Epithelial cell of prostate (primary cell): Measurements from ENCODE around the gene ZNF22.

Experiments
- DNase-seq: peaks from one replicate; pipeline ENCODE4 v3.0.0-alpha.2; 2011; ENCODE audit warnings: low read depth, low spot score
- H3K27ac ChIP-seq: fragments of 450-650 bp; 2 replicates; pipeline ENCODE4 v1.5.1; 2017; ENCODE audit warnings: mild to moderate bottlenecking

The ZNF22 gene

DNA sequence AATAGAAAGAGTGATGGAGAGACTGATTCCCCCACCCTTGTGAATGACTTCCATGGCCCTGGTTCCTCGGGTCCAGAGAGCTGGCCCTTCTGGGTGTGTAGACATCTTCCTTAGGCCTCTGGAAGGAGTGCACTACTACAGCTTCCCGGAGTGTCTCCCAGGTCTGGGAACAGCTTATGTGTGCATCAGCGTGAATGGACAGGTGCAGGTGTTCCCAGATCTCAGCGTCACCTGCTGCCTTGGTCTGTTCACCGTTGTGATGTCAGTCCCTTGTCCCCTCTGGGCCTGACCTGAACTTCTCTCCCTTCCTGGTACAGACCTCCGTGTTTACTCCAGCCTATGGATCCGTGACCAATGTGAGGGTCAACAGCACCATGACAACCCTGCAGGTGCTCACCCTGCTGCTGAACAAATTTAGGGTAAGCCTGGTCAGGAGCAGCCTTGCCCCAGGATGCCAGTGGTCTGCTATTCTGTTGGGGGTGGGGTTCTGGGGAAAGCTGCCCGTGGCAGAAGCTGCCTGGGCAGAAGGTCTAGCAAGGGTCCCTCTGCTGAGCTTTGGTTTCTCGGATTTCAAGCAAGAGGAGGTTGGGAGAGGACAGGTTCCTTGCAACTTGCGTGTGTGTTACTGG, 11.7 kb upstream of the ZNF22 start:
- no peak overlapping the region for H3K27ac ChIP-seq
- DNase-seq, result no peak

DNA sequence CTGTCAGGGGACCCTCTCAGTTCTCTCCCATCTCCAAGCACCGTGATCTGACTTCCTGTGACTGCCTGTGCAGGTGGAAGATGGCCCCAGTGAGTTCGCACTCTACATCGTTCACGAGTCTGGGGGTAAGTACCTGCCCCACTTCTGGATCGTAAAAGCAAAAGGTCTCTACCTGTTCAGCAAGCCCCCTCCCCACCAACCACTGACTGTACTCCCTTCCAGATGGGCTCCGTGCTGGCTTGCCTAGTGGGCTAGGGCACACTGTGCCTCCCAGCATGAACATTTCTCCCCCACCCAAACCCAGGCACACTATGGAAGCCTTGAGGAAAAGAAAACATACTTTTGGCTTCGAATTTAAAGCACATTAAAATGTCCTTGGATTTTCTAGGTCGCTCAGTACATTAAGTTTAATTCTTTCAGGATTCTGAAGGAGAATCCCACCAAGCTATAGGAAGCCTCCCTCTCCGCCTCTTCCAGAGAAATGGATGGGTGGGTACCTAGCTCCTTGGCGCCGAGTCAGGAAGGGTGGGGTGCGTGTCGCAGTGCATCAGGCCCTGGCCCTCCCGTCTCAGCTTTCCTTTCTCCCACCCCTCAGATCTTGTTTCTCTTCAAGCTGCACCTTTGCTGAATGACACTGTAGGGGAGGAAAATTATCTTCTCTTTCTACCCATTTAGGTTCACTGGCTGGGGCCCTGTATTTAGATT, 11.0 kb upstream of the ZNF22 start:
- H3K27ac ChIP-seq, result no peak overlapping the region
- no peak for DNase-seq

DNA sequence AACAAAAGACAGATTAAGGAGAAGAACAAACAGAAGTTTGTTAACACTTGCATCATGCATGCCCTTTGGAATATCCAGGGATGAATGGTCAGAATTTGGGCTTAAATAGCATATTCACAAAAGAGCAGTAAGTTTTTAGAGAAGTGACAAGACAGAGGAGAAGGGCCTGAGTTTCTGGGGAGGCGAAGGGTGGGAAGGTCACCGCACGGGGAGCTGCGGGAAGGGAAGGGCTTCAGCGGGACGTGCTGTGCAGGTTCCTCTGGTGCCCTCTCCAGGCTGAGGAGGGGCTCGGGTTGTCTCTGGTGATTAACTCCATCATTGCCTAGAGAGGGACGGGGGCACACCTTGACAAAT, 10.4 kb upstream of the ZNF22 start:
- DNase-seq, result no peak
- H3K27ac ChIP-seq, result no peak overlapping the region

DNA sequence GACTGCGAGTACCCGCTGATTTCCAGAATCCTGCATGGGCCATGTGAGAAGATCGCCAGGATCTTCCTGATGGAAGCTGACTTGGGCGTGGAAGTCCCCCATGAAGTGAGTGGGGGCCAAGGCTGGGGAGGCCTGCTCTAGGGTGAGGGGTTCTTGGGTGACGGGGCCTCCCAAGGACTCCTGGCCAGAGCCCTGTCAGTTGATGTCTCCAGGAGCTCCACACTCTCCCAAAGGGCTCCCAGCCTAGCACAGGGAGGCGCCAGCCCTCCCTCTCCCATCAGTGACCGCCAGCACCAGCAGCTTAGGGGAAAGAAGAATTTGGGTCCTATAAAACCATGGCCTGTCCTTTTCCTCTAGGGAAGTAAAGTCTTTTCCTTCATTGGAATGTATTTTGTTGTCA, 9.8 kb upstream of the ZNF22 start:
- H3K27ac ChIP-seq, result no peak overlapping the region
- DNase-seq, result no peak

DNA sequence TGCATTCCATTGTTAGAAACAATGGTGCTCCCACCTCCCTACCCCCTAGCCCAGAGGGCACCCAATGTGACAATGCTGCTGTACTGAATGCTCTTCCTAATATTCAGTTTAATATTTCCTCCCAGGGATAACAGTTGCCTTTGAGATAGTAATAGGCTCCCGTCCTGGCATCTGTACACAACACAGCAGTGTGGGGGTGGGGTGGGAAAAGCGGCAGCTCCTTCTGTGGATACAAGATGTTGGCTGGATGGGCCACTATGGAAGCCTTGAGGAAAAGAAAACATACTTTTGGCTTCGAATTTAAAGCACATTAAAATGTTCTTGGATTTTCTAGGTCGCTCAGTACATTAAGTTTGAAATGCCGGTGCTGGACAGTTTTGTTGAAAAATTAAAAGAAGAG, 9.2 kb upstream of the ZNF22 start:
- no peak overlapping the region for H3K27ac ChIP-seq
- no peak for DNase-seq

DNA sequence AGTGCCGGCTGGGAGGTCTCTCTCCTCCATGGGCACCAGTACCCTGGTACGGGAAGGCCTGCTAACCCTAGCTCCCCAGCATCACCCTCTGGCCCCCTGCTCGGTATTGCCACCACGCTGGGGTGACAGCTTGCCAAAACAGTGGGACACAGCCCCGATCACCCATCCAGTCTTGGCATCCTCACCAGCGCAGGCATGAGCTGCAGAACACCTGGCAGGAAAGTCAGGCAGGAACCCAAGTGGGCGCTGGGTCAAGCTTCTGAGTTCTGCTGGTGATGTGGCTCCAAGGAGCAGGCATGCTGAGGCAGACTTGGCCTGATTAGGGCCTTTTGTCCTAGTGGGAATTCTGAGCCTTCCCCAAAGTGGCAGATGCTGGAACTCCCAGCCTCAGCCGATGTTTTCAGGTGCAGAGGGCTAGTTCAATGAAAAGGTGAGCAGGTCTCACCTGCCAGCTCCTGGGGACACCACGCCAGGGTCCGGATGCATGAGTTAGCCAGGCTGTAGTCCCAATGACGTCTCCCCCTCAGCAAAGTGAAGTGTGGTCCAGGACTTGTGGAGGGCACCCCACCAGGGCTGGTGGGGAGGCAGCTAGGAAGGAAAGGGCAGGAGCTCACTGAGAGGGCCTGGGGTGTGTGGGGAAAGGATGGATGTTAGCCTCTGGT, 8.5 kb upstream of the ZNF22 start:
- no peak overlapping the region for H3K27ac ChIP-seq
- no peak for DNase-seq

DNA sequence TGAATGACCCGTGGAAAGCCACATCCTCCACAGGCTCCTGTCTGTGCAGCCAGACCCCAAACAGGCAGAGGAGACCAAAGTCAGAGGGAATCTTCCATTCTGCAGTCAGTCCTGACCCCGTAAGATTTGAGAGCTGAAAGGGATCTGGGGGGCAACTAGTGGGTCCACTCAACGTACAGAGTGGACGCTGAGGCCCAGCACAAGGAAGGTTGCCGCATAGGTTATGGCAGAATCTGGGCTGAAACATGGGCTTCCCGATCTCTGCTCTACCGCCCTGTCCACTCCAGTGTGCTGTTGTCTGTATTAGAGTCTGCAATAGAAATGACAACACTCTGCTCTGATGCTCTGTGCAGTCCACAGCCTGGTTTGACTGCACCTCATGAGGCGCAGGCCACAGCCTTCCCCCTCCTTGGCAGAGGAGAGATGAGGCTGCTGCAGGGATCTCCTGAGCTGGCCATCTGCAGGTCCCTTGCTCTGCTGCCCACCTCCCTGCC, 7.9 kb upstream of the ZNF22 start:
- no peak overlapping the region for H3K27ac ChIP-seq
- DNase-seq, result no peak

DNA sequence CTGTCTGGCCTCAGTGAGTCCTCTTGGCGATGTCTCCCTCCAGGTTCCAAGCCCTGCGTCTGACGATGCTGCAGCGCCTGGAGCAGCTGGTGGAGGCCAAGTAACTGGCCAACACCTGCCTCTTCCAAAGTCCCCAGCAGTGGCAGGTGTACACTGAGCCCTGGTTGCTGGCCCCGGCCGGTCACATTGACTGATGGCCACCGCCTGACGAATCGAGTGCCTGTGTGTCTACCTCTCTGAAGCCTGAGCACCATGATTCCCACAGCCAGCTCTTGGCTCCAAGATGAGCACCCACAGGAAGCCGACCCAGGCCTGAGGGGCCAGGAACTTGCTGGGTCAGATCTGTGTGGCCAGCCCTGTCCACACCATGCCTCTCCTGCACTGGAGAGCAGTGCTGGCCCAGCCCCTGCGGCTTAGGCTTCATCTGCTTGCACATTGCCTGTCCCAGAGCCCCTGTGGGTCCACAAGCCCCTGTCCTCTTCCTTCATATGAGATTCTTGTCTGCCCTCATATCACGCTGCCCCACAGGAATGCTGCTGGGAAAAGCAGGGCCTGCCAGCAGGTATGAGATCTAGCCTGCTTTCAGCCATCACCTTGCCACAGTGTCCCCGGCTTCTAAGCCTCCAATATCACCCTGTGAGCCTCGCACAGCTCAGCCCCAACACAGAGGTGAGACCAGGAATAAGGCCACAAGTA, 7.3 kb upstream of the ZNF22 start:
- DNase-seq, result no peak
- H3K27ac ChIP-seq, result no peak overlapping the region

DNA sequence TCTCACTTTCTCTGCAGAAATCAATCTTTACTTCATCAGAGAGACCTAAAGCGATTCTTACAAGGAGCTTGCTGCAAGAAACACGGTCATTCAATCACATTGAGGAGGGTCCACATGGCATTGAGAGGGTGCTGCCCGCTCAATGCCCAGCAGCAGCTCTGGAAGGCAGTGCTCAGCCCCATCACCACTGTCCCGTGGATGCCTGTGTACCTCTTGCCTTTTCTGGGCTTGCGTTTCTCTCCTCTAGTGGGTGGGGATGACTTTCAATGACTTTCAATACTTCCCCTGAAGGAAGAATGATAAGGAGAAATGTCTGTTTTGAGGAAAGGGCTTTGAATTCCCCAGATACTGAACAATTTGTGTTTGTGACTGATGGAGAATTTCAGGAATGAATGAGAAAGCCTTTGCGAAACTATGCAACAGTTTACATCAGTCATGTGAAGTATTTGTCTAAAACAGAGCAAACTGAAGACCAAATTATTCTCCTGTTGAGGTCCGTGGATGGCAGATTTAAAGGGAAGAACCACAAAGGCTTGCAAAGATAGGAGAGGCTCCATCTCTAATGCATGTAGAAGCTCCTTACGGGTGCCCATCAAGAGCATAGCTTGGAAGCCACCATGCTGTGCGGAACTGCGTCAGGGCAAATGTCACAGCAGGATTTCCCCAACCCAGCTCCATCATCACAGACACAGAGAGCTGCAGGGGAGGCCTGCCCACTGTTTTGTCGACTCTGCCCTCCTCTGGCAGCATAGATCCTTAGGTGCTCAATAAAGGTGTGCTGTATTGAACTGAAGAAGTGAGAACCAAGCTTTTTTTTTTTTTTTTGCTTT, 6.6 kb upstream of the ZNF22 start:
- H3K27ac ChIP-seq, result no peak overlapping the region
- no peak for DNase-seq

DNA sequence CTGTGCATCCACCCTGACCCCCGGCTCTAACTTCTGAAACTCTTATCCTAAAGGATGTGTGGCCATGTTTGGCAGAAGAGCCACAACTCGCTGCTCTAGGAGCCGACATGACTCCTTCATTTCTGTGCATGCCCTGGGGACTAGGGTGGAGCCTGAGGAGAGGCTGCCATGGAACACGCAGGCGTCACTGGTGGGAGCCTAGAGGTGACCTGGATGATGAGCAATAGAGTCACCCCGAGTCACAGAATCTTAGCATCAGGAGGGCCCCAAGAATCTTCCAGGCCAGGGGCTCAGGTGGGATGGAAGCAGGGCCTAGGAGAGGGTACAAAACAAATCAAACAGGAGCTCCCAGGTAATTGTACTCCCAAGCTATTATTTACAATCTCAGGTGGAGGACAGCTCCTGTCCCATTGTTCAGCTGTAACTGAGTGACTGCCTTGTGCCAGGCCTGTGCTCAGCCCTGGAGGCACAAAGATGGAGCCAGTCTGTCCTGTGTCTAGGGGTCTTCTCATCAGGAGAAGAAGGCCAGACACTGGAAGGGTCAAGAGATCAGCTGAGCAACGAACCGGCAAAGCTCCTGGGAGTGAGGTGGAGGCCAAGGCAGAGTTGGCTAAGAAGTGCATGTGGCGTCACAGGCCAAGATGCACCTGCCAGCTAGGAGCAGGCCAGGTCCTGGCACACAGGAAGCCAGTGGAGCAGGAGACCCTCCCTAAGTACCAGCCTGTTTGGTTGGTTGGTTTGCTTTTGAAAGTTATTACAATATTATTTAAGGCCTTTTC, 5.8 kb upstream of the ZNF22 start:
- no peak overlapping the region for H3K27ac ChIP-seq
- no peak for DNase-seq

DNA sequence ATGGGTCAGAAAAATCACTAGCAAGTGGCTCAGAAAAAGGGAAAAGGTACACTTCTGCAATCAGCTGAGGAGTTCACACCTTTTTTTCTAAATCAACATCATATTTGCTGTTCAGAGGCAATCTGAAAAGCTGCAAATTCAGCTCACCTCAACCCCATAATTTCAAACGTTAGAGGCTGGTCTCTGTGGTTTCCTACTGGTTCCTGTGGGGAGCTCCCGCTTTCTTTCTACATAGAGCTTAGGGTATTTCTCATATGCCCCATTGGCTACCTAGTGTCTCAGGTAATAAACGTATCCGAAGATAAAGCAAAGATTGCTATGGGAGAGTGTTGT, 5.2 kb upstream of the ZNF22 start:
- H3K27ac ChIP-seq, result no peak overlapping the region
- no peak for DNase-seq

DNA sequence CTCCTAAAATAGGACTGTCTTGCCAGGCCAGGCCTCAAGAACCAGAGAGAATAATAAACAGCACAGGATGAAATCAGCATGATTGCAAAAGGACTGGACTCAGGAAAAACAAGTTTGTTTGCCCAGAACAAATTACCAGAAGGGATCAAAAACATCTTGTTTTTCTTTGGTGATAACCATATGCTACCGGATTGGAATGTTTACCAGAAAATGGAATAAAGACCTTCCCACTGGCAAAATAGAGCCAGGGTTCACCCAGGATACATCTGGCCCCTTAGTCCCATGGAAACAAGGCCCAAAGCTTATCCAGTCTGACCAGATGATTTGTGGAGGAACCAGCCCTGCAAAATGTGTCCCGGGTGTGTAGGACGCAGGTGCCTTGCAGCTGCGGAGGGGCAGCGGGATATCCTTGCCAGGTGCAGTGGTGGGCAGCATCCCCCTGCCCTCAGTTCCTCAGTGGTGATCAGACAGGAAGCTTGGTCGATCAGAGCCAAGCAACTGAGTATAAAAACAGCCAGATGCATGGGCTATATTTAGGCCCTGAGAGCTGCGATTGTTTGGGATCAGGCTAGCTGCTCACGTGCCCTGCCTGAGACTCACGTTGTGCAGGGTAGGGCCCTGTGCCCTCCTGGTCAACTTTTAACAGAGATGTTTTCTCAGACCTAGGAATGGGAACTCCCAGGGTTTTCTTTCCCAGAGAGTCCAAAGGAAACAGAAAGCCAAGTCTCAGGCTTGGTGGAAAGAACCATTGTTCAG, 4.6 kb upstream of the ZNF22 start:
- DNase-seq, result no peak
- H3K27ac ChIP-seq, result no peak overlapping the region

DNA sequence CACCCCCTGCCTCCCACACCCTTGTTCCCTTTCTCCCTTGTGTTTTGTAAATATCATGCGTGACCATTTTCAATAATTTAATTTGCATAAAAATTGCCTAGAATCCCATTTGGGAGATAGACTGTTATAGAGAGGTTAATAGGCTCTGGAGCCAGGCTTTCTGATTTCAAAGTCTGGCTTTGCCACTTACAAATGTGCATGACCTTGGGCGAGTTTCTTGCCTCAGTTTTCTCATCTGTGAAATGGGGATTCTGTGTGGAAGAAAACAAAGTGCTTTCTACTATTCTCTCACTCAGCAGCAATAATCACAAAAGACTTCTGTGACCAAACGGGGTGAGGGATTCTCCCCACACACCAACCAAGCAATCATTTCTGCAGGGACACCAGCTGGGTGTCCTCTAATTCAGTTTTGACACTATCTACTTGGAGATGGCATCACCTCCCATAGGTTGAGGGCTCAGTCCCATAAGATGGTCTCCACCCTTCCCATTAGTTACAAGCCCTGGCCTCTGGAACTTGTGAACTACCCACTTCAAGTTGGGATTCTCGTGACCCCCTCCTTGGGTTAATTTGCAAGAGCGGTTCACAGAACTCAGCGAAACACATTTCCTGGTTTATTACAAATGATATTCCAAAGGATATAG, 3.5 kb upstream of the ZNF22 start:
- no peak overlapping the region for H3K27ac ChIP-seq
- DNase-seq, result no peak

DNA sequence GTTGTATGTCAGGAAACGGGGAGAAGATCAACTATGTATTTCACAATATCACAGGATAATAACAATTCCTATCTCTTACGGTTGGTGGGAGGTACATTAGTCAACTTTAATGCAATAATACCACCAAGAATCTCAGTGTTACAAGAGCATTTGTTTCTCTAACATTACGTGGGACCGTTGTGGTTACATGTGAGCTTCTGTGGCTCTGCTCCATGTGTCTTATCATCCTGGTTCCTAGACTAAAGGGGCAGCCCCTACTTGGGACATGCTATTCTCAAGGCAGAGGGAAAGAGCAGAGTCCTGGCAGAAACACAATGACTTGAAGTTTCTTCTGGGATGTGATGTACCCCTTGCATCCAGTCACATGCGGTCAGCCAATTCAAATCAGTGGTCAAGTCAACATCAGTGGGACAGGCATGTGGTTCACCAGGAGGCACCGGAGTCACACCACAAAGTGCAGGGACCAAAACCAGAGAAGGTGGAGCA, 2.5 kb upstream of the ZNF22 start:
- no peak overlapping the region for H3K27ac ChIP-seq
- no peak for DNase-seq

DNA sequence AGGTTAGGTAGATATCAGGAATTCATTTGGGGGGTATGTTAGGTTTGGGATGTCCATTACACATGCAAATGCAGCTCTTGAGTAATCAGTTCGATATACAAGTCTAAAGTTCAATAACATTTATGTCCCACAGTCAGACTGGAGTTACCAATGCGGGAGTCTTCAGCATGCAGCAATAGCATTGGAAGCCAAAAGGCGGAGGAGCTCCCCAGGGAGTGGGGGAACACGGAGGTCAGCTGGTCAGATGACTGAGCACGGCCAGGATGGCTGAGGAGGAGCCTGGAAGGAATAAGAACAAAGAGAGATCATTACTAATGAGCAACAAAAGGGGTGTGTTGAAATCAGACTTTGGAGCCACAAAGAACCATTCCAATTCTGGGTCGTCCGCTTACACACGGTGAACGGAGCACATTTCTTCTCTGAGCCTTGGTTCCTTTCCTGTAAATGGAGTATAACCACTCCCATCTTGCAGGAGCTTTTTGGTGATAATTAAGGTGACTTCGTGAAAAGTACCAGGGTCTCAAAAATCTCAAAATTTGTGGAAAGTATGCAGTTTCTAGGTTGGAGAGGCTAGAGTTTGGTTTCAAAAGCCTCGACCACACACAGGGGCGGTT, 478 bp upstream of the ZNF22 start:
- no peak for DNase-seq
- H3K27ac ChIP-seq, result peak overlapping the region; percentile 81

DNA sequence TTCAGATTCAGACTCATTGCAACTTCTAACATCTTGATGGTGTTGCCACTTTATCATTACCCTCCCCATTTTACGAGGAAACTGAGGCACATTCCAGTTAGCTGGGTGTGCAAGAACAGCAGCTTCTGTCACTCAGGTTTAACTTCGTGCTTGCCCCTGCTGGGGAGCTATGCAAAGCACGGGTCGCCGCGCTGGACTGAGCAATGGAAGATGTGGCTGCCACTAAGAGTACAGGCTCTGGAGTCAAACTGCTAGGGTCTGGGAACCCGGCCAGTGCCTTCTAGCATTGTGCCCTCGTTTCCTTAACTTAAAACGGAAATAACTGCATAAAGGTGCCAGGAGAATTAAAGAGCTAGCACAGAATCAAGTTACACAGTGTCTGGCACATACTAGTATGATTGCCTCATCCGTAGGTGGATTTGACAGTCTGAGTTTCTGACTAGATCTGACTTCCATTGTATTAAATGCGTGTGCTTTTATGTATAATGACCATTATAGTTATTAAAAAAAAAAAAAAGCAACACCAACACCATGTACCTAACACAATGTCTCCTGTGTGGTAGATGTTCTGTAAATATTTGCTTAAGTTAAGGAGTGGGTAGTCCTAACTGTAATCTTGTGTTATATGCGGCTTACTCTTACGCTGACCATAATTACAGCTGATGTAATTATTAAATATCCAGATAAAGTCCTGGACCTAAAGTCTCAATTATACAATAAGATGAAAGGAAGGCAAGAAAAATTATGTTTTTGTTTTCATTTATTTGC, 842 bp downstream of the ZNF22 start:
- no peak for DNase-seq
- H3K27ac ChIP-seq, result peak overlapping the region; percentile 81

DNA sequence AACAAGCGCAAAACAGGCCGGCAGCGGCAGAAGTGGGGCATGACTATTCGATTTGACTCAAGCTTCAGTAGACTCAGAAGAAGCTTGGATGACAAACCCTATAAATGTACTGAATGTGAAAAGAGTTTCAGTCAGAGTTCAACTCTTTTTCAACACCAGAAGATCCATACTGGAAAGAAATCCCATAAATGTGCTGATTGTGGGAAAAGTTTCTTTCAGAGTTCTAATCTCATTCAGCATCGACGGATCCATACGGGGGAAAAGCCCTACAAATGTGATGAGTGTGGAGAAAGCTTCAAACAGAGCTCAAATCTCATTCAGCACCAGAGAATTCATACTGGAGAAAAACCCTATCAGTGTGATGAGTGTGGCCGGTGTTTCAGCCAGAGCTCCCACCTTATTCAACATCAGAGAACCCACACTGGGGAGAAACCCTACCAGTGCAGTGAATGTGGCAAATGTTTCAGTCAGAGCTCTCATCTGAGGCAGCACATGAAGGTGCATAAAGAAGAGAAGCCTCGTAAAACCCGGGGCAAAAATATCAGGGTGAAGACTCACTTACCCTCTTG, 2.8 kb downstream of the ZNF22 start:
- H3K27ac ChIP-seq, result no peak overlapping the region
- DNase-seq, result no peak
